Mesenchymal stem cell (in vitro differentiated cells and primary cell): ENCODE results near the gene CASKIN1.

Experiments used
- DNase-seq: peaks from one replicate; pipeline ENCODE4 v3.0.0-alpha.2; 2013
- H2AFZ ChIP-seq: one replicate; pipeline ENCODE4 v1.6.1; 2013; ENCODE audit warnings: low read depth, mild to moderate bottlenecking, control low read depth, inconsistent platforms, low read length, moderate library complexity
- H2AK5ac ChIP-seq: 2 replicates; pipeline ENCODE4 v1.6.1; 2013; ENCODE audit warnings: low read length, moderate library complexity, mild to moderate bottlenecking, inconsistent platforms; ENCODE audit not compliant: severe bottlenecking
- H2BK120ac ChIP-seq: one replicate; pipeline ENCODE4 v1.6.1; 2013; ENCODE audit warnings: low read depth, mild to moderate bottlenecking, inconsistent platforms, low read length, moderate library complexity
- H2BK12ac ChIP-seq, 2 experiments: one replicate each; pipeline ENCODE4 v1.6.1; 2013; ENCODE audit warnings: inconsistent platforms in 2 of 2, low read length in 2 of 2, mild to moderate bottlenecking in 2 of 2, moderate library complexity in 2 of 2, control low read depth in 1 of 2
- H2BK15ac ChIP-seq: one replicate; pipeline ENCODE4 v1.6.1; 2013; ENCODE audit warnings: mild to moderate bottlenecking, low read depth, inconsistent platforms; ENCODE audit not compliant: poor library complexity, severe bottlenecking
- H2BK5ac ChIP-seq: 2 replicates; pipeline ENCODE4 v1.6.1; 2013; ENCODE audit warnings: low read depth, mild to moderate bottlenecking, low read length, control low read depth, inconsistent platforms; ENCODE audit not compliant: poor library complexity, severe bottlenecking
- H3K14ac ChIP-seq, 2 experiments: one replicate each; pipeline ENCODE4 v1.6.1; 2013; ENCODE audit warnings: inconsistent platforms in 2 of 2, low read length in 2 of 2, control low read depth in 1 of 2, mild to moderate bottlenecking in 1 of 2, moderate library complexity in 1 of 2
- H3K18ac ChIP-seq, 2 experiments: one replicate each; pipeline ENCODE4 v1.6.1; 2013; ENCODE audit warnings: inconsistent platforms in 2 of 2, low read length in 2 of 2, control low read depth in 1 of 2, low read depth in 1 of 2, mild to moderate bottlenecking in 1 of 2
- H3K23ac ChIP-seq, 2 experiments: one replicate each; pipeline ENCODE4 v1.6.1; 2013; ENCODE audit warnings: inconsistent platforms in 2 of 2, low read length in 2 of 2, mild to moderate bottlenecking in 2 of 2, moderate library complexity in 2 of 2, control low read depth in 1 of 2
- H3K27ac ChIP-seq: 2 replicates; pipeline ENCODE4 v1.5.1; 2013; ENCODE audit warnings: mild to moderate bottlenecking, moderate library complexity, low read length, control low read depth, inconsistent platforms; ENCODE audit not compliant: poor library complexity, severe bottlenecking
- H3K27me3 ChIP-seq, 2 experiments: 2 replicates each; pipeline versions ENCODE4 v1.6.1 to v1.7.0; 2013; ENCODE audit warnings: low read length in 2 of 2, mild to moderate bottlenecking in 2 of 2, moderate library complexity in 2 of 2, control low read depth in 1 of 2, inconsistent platforms in 1 of 2; ENCODE audit not compliant: control insufficient read depth in 1 of 2, insufficient read depth in 1 of 2
- H3K36me3 ChIP-seq, 2 experiments: 2 replicates each; pipeline versions ENCODE4 v1.6.1 to v1.7.0; 2013; ENCODE audit warnings: low read length in 2 of 2, control low read depth in 1 of 2, inconsistent platforms in 1 of 2, low read depth in 1 of 2, mild to moderate bottlenecking in 1 of 2; ENCODE audit not compliant: insufficient read depth in 2 of 2, control insufficient read depth in 1 of 2
- H3K4ac ChIP-seq, 2 experiments: one replicate each; pipeline ENCODE4 v1.6.1; 2013; ENCODE audit warnings: inconsistent platforms in 2 of 2, low read length in 2 of 2, mild to moderate bottlenecking in 2 of 2, moderate library complexity in 2 of 2, control low read depth in 1 of 2, low read depth in 1 of 2
- H3K4me1 ChIP-seq: 2 replicates; pipeline ENCODE4 v1.6.1; 2013; ENCODE audit warnings: low read depth, low read length, control low read depth; ENCODE audit not compliant: control insufficient read depth, insufficient read depth
- H3K4me2 ChIP-seq: 2 replicates; pipeline ENCODE4 v1.6.1; 2013; ENCODE audit warnings: low read length, mild to moderate bottlenecking, inconsistent platforms; ENCODE audit not compliant: poor library complexity, severe bottlenecking
- H3K4me3 ChIP-seq, 2 experiments: 2 replicates each; pipeline versions ENCODE4 v1.5.1 to v1.7.0; 2013; ENCODE audit warnings: low read length in 2 of 2, mild to moderate bottlenecking in 2 of 2, control low read depth in 1 of 2, low read depth in 1 of 2; ENCODE audit not compliant: insufficient read depth in 1 of 2
- H3K79me1 ChIP-seq: replicated peaks from 2 replicates; pipeline ENCODE4 v1.6.1; 2013; ENCODE audit warnings: mild to moderate bottlenecking, control low read depth, low read length, inconsistent platforms; ENCODE audit not compliant: poor library complexity, severe bottlenecking
- H3K9ac ChIP-seq: 2 replicates; pipeline ENCODE4 v1.7.0; 2013; ENCODE audit warnings: mild to moderate bottlenecking, low read length, moderate library complexity
- H3K9me3 ChIP-seq: 2 replicates; pipeline ENCODE4 v1.7.0; 2013; ENCODE audit warnings: mild to moderate bottlenecking, low read length; ENCODE audit not compliant: control insufficient read depth
- H4K8ac ChIP-seq: one replicate; pipeline ENCODE4 v1.6.1; 2013; ENCODE audit warnings: inconsistent platforms, mild to moderate bottlenecking, low read length, moderate library complexity
- H4K91ac ChIP-seq: one replicate; pipeline ENCODE4 v1.6.1; 2013; ENCODE audit warnings: mild to moderate bottlenecking, low read length, inconsistent platforms
- WGBS: methylation state at CpG from one replicate; pipeline ENCODE4 v1.1.7; 2013; ENCODE audit warnings: mixed read lengths; 5-methylcytosine and 5-hydroxymethylcytosine counted together

Gene CASKIN1

GRCh38 chr16:2150418-2151187 lies 45.8 kb downstream of the CASKIN1 start:
- H3K4ac ChIP-seq, result no peak overlapping the region
- peaks cover 24 to 40% of the 10 kb centered on the region in 2 experiments for H3K36me3 ChIP-seq
- H3K27me3 ChIP-seq, result no peaks in the 10 kb centered on the region
- no peak overlapping the region for H2BK15ac ChIP-seq
- H4K91ac ChIP-seq, result no peak overlapping the region
- H3K9me3 ChIP-seq, result no peaks in the 10 kb centered on the region
- peaks cover 60% of the 10 kb centered on the region for H3K4me1 ChIP-seq
- DNase-seq, result peak; percentile 31
- H2BK12ac ChIP-seq, result peak overlapping the region in 1 of 2 experiments; percentile 24
- H2BK5ac ChIP-seq, result no peak overlapping the region
- H3K27ac ChIP-seq, result peak overlapping the region; percentile 5
- peak overlapping the region in 1 of 2 experiments; percentile 44 for H3K4me3 ChIP-seq
- peaks cover 2% of the 10 kb centered on the region for H3K79me1 ChIP-seq
- 13% methylated on average over 13 of the region's 18 CpGs for WGBS
- H3K9ac ChIP-seq, result peak overlapping the region; percentile 95
- no peak overlapping the region for H3K4me2 ChIP-seq
- no peak overlapping the region for H2AFZ ChIP-seq
- H2AK5ac ChIP-seq, result no peak overlapping the region
- no peak overlapping the region for H2BK120ac ChIP-seq
- no peak overlapping the region for H3K14ac ChIP-seq
- peak overlapping the region; percentile 32 for H4K8ac ChIP-seq
- no peak overlapping the region for H3K18ac ChIP-seq
- no peak overlapping the region for H3K23ac ChIP-seq

- H3K14ac ChIP-seq, result peak overlapping the region in 1 of 2 experiments; percentile 13
- H3K27me3 ChIP-seq, result no peaks in the 10 kb centered on the region
- 25% methylated on average over 21 of the region's 24 CpGs for WGBS
- peak overlapping the region; percentile 78 for H4K91ac ChIP-seq
- no peak overlapping the region for H2BK5ac ChIP-seq
- peak overlapping the region; percentile 24 to 28 for H2BK12ac ChIP-seq
- H3K23ac ChIP-seq, result peak overlapping the region in 1 of 2 experiments; percentile 11
- peaks cover 60% of the 10 kb centered on the region for H3K4me1 ChIP-seq
- H3K18ac ChIP-seq, result peak overlapping the region in 1 of 2 experiments; percentile 38
- H3K4ac ChIP-seq, result peak overlapping the region in 1 of 2 experiments; percentile 78
- no peak overlapping the region for H2BK15ac ChIP-seq
- no peaks in the 10 kb centered on the region for H3K9me3 ChIP-seq
- H3K36me3 ChIP-seq, result peaks cover 24 to 41% of the 10 kb centered on the region in 2 experiments
- peak overlapping the region; percentile 52 for H3K4me2 ChIP-seq
- H2AK5ac ChIP-seq, result peak overlapping the region; percentile 45
- no peak overlapping the region for H3K27ac ChIP-seq
- H4K8ac ChIP-seq, result peak overlapping the region; percentile 92
- H3K9ac ChIP-seq, result peak overlapping the region; percentile 95
- no peak overlapping the region for H2BK120ac ChIP-seq
- no peak overlapping the region for H2AFZ ChIP-seq
- H3K4me3 ChIP-seq, result peak overlapping the region in 1 of 2 experiments; percentile 65
- H3K79me1 ChIP-seq, result peaks cover 2% of the 10 kb centered on the region
- DNase-seq, result no peak
Measured at GRCh38 chr16:2149630-2150417, 46.6 kb downstream of the CASKIN1 start.

- peaks cover 2% of the 10 kb centered on the region for H3K79me1 ChIP-seq
- H3K4ac ChIP-seq, result peak overlapping the region; percentile 49 to 77
- H4K8ac ChIP-seq, result peak overlapping the region; percentile 77
- peak overlapping the region; percentile 3 for H2BK15ac ChIP-seq
- no peak for DNase-seq
- 1% methylated on average over 52 of the region's 62 CpGs for WGBS
- H4K91ac ChIP-seq, result peak overlapping the region; percentile 48
- peaks cover 21 to 40% of the 10 kb centered on the region in 2 experiments for H3K36me3 ChIP-seq
- no peak overlapping the region for H2BK5ac ChIP-seq
- H2BK12ac ChIP-seq, result no peak overlapping the region
- peak overlapping the region; percentile 66 to 87 for H3K23ac ChIP-seq
- no peaks in the 10 kb centered on the region for H3K9me3 ChIP-seq
- H3K4me2 ChIP-seq, result peak overlapping the region; percentile 91
- peak overlapping the region; percentile 45 for H2AK5ac ChIP-seq
- H3K27ac ChIP-seq, result no peak overlapping the region
- no peak overlapping the region for H2AFZ ChIP-seq
- no peaks in the 10 kb centered on the region for H3K27me3 ChIP-seq
- H3K4me1 ChIP-seq, result peaks cover 60% of the 10 kb centered on the region
- H3K4me3 ChIP-seq, result peak overlapping the region; percentile 53 to 65
- H3K9ac ChIP-seq, result peak overlapping the region; percentile 48
- peak overlapping the region; percentile 59 to 63 for H3K18ac ChIP-seq
- peak overlapping the region; percentile 58 to 79 for H3K14ac ChIP-seq
- no peak overlapping the region for H2BK120ac ChIP-seq
Measured at GRCh38 chr16:2148714-2149629, 47.4 kb downstream of the CASKIN1 start.
